ENCODE results near the gene ARHGEF9.
"Not testable (repeated sequence)": the region's sequence is repeated elsewhere in the genome, so short reads cannot be mapped to it uniquely, and the experiment has no call there.

ARHGEF9 gene

DNA sequence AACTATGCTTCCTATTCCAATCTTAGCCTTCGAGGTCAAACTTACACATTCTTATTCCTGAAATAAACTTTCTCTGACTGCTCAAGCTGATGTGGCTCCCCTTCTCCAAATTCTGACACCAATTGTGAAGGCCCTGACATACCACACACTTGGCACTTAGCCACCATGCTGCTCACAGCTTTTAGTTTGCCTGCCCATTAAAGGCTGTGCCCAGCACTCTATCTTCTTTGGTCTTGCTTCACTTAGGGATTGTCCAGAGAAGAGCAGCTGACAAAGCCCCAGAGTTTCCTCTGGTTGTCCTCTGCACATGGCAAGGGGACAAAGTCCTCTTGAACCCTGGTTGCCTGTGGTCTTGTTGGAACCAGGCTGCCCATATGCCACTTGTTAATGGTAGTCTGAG, 126.1 kb downstream of the ARHGEF9 start:
- DNase-seq (ENCODE audit: low spot score): no peak

- peak; percentile 31 for DNase-seq (ENCODE audit: low spot score)
Observed at GRCh38 chrX:63657821-63658220, 127.2 kb downstream of the ARHGEF9 start.

DNA sequence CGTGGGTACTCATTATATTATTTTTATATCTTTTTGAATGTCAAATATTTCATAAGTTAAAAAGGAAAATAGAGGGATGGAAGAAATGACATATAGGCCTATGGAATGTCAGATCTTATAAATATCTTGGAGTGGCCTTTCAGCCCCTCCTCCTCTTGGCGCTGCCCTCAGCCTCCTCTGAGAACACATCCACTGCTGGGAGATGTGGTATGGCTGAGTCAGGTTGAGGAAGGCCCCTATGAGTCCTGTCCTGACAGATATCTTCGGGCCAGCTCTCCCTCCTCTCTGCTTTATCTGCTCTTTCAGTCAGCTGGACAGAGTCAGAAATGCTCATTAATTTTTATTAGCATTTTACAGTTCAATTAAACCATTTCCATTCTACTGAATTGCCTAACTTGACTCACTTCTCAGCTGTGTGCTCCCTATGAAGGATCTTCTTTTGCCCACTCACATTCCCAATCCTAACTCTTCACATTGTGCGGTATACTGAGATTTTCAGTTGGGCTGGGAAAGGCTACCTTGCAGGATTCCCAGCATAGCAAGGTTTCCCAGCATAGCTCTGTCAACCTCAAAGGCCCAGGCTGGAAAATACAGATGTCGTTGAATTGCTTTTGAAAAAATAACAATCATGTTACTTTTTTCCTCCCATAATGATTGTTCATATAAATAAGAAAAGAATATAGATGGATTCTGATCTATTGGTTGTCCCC, 128.0 kb downstream of the ARHGEF9 start:
- DNase-seq (ENCODE audit: low spot score): no peak

- no peak for DNase-seq (ENCODE audit: low spot score)
Observed at GRCh38 chrX:63652086-63652765, 132.8 kb downstream of the ARHGEF9 start.

GRCh38 chrX:63645748-63646147, 139.3 kb downstream of the ARHGEF9 start:
- DNase-seq (ENCODE audit: low spot score): not testable (repeated sequence)

DNA sequence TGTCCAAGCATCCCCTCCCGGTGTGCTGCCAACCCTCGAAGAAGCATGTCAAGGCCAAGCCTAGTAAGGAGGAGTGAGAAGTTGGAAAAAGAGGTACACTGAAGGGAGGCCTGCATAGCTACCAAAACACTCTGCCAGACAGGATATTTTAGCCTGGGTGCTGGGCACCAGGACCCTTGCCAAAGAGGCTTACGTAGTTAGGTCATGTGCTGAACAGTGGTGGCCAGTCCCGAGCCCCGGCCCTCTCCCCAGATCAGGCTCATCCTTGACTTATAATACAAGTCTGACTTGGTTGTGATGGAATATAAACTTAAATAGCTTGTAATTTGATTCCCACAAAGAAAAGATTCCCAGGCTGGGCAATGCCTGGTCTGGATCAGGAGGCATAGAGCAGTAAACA, 149.3 kb downstream of the ARHGEF9 start:
- no peak for DNase-seq (ENCODE audit: low spot score)

GRCh38 chrX:63613531-63614028, 171.4 kb downstream of the ARHGEF9 start:
- no peak for DNase-seq (ENCODE audit: low spot score)

DNA sequence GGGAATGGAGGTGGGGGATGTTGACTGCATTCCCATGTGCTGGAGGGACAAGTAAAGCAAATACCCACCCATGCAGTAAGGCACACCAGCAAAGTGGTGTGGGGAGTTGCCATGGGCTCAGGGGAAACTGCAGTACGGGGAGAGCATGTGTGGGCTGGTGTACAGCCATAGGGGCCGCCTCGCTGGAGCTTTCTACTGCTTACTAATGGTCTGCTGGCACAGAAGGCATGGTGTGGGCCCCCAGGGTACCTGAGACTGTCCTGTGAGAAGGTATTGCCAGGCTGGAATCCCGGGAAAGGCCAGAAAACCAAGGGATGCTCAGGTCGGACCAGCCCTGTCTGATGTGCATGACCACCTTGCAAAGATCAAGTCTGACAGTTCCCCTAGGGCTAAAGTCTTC, 199.1 kb downstream of the ARHGEF9 start:
- no peak for DNase-seq (ENCODE audit: low spot score)
